GM20000 (cell line): ENCODE measurements around the gene ARMC3.
"Not testable (repeated sequence)": the region's sequence is repeated elsewhere in the genome, so short reads cannot be mapped to it uniquely, and the experiment has no call there.

Experiments
- DNase-seq: peaks from one replicate; pipeline ENCODE4 v3.0.0; 2012; ENCODE audit warnings: low spot score
- TF ChIP-seq, protein P1 (sequence below): IDR thresholded peaks from 2 replicates; pipeline ENCODE4 v1.5.1; 2012; ENCODE audit warnings: mild to moderate bottlenecking, control low read depth; ENCODE audit errors: extremely low read depth, missing control alignments

The ARMC3 gene

DNA sequence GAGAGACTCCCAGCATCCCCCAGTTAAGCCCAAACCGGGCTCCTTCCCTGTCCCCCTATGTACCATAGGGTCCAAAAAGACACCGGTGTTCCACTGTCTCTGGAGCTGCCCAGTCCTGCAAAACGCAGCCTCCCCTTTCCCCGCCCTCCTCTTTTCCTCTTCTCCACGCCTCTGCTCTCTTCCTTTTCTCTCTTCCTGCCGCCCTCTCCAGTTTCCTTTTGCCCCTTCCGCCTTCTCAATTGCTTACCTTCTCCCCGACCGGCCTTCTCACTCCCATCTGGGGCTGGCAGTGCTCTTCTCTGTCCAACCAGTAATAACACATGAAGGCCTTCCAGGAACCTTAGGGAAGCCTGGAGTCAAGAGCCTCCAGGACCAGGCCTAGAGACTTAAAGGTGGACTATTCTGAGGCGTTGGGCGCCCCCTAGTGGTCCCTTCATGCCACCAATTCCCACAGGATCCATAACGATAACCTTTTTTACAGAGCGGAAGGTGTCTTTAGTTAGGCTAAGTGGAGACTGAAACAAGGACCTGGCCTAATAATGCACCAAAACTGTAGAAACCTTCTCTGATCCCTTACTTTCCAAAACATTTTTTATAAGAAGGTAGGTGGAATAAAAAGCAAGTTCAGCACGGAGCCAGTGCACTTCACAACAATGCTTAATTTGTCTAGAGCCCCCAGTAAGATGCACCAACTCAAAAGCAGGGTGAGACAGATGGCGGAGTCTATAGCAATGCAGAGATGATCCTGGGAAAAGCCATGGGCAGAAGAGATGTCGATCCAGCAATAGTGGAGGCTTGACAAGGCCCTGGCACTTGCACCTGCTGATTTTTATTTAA is 140.3 kb downstream of the ARMC3 start:
- DNase-seq: peak; percentile 65
- TF ChIP-seq, protein P1, sequence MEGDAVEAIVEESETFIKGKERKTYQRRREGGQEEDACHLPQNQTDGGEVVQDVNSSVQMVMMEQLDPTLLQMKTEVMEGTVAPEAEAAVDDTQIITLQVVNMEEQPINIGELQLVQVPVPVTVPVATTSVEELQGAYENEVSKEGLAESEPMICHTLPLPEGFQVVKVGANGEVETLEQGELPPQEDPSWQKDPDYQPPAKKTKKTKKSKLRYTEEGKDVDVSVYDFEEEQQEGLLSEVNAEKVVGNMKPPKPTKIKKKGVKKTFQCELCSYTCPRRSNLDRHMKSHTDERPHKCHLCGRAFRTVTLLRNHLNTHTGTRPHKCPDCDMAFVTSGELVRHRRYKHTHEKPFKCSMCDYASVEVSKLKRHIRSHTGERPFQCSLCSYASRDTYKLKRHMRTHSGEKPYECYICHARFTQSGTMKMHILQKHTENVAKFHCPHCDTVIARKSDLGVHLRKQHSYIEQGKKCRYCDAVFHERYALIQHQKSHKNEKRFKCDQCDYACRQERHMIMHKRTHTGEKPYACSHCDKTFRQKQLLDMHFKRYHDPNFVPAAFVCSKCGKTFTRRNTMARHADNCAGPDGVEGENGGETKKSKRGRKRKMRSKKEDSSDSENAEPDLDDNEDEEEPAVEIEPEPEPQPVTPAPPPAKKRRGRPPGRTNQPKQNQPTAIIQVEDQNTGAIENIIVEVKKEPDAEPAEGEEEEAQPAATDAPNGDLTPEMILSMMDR: peak; percentile 80

DNA sequence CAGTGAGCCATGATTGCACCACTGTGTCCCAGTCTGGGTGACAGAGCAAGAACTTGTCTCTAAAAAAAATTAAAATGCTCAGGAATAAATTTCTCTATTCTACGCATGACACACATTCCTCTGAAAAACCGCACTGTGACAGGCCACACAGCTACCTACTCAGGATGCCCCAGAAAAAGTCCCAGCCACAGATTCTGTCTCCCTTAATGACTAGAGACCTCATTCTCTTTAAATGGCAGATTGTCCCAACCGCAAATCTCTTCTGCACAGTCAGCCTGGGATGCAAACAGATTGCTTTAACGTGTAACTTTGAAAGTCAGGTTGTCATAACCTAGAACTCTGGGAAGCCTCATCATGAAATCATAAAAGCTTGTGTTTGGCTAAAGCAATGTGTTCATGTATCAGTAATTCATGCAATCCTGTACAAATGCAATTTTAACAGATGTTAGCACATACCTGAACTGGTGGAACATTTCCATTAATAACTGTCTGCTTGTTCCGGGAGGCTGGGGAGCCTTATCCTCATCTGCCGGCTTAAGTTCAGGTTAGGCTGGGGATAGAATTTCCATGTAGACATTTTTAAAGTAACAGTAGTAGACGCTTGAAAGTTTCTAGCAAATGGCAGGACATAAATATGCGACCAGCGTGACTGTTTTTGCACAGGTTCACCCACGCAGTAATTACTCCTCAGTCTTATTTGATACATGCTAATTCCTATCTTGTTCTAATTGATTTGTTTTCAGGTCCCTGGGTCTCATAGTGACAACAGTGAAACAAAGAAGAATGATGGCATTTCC is 141.4 kb downstream of the ARMC3 start:
- TF ChIP-seq, protein P1: peak; percentile 14
- DNase-seq: no peak

DNA sequence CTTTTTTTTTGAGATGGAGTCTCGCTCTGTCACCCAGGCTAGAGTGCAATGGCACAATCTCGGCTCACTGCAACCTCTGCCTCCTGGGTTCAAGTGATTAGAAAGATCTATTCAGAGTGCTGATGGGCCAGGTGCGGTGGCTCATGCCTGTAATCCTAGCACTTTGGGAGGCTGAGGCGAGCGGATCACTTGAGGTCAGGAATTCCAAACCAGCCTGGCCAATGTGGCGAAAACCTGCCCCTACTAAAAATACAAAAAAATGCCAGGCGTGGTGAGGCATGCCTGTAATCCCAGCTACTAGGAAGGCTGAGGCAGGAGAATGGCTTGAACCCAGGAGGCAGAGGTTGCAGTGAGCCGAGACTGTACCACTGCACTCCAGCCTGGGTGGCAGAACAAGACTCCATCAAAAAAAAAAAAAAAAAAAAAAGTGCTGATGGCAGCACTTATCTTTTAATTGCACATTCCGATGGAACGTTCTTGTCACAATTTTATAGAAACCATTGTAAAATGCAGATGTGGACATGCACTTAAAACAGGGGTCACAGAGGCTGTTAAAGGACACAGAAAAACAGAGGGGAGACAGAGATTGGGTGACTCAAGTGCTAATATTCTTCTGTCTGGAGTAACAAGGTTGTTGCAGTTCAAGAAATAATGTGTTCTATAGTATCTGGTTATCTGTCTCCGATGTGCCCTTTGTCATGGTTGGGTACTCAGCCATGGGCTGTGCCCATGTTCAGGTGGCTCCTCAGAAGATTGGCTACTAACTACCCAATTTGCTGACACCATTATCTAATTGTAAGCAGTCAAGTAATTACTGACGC is 142.4 kb downstream of the ARMC3 start:
- DNase-seq: not testable (repeated sequence)

DNA sequence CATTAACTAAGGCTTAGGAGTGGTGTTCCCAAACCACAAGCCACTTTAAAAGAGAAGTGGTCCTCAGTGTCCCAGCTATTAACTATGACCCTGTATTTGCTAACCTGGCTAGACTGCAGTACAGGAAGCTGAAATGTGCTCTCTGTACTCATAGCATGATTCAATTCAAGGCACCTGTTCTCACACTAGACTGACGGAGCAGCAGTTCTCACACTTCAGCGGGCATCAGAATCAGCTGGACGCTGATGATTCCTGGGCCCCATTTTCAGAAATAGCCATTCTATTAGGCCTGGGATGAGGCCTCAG is 143.0 kb downstream of the ARMC3 start:
- no peak for DNase-seq
- TF ChIP-seq, protein P1: no peak

DNA sequence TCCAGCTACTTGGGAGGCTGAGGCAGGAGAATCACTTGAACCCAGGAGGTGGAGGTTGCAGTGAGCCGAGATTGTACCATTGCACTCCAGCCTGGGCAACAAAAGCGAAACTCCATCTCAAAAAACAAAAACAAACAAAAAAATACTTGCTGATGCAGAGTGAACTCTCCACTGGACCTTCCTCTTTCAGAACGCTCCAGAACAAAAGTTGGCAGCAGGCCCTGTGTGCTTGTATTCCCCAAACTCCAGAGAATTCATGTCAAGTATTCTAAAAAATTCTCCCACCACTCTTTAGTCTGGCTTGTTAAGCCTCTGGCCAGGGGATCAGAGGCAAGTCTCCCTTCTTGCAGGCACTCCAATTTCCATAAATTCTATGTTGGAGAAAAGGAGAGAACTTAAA is 144.7 kb downstream of the ARMC3 start:
- not testable (repeated sequence) for DNase-seq

DNA sequence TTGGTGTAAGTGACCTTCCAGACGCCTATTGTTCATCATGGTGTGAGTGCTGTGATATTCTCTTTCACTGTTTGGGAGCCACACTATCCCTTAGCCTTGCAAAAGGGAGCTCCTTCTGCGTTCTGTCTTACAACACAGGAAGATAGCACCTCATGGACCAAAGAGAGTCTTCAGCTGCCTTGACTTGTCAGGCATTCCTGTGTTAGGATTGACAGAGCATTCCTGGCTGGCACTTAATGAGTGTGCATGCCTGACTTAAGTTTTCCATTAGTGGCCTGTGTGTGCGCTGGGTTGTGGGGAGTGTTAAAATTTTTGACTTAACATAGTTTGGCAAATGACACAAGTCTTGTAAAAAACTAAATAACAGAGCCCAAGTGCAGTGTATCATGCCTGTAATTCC is 145.7 kb downstream of the ARMC3 start:
- DNase-seq: no peak
- TF ChIP-seq, protein P1: no peak

DNA sequence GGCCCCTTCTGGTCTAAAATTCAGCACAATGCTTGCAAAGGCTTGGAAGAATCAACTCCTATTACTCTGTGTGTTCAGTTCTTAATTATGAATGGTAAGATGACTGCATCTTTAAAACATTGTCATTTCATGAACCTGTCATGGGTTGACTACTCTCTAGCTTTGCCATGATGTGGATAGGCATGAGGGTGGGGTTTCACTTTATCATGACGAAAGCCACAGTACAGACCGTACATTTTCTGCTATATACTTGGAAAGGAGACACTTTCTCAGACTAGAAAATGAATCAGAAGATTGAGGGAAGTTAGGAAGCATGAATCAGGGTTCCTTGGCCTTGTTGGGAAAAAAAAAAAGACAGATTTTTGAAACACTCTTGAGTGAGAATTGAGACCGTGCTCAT is 147.8 kb downstream of the ARMC3 start:
- no peak for DNase-seq
- TF ChIP-seq, protein P1: no peak

DNA sequence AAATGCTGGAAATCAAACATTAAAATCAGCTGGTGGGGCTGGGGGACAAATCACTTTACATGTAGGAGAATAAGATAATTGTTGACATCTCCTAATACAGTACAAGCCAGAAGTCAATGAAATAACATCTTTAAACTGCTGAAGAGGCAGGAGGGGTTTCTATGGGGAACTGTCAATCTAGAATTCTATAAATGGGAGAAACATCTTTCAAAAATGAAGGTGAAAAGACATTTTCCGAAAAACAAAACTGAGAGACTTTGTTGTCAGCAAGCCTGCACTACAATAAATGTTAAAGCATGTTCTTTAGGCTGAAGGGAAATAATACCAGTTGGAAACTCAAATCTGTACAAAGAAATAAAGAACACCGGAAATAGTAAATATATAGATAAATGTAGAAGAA is 150.3 kb downstream of the ARMC3 start:
- no peak for DNase-seq

More for the DNA sequence above, 150.3 kb downstream of the ARMC3 start:
- TF ChIP-seq, protein P1: no peak
